Measurements from ENCODE around the gene LRRC25.

DNA sequence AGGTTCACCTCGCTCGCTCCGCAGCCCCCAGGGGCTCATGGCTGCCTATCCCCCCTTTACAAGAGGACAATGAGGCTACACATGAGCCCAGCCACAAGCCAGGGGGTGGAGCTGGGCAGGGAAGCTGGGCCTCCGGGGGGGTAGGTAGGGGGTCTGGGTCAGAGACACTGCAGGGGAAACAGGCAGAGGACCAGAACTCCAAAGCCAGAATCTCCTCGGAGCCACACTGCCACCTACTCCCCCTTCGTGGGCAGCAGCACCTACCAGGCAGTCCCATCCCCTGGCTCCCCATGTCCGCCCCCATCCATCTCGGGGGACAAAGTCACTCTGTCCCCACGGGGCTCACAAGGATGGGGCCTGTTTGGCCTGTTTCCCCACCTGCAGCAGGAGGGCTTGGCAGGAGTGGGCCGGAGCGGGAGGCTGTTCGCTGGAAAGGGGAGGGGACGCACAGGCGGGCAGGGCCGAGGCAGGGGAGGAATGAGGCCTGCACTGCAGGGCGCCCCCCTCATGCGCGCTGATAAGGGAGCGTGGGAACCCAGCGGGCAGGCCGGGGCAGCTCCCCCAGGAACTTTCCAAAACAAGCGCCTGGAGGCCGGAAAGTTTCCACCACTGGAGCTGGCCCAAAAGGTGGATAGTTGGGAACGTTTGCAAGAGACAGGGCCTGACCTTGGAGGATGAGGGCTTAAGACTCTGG is 41.1 kb upstream of the LRRC25 start:
- TF ChIP-seq, protein P1, sequence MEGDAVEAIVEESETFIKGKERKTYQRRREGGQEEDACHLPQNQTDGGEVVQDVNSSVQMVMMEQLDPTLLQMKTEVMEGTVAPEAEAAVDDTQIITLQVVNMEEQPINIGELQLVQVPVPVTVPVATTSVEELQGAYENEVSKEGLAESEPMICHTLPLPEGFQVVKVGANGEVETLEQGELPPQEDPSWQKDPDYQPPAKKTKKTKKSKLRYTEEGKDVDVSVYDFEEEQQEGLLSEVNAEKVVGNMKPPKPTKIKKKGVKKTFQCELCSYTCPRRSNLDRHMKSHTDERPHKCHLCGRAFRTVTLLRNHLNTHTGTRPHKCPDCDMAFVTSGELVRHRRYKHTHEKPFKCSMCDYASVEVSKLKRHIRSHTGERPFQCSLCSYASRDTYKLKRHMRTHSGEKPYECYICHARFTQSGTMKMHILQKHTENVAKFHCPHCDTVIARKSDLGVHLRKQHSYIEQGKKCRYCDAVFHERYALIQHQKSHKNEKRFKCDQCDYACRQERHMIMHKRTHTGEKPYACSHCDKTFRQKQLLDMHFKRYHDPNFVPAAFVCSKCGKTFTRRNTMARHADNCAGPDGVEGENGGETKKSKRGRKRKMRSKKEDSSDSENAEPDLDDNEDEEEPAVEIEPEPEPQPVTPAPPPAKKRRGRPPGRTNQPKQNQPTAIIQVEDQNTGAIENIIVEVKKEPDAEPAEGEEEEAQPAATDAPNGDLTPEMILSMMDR (conservative IDR thresholded peaks at IDR 0.05; ENCODE audit: low read depth, low read length) = no peak
- no peak for TF ChIP-seq EZH2 (IDR thresholded peaks at IDR 0.05; ENCODE audit: low read length, unreplicated experiment)
